ENCODE data around the gene ACACA.

DNA sequence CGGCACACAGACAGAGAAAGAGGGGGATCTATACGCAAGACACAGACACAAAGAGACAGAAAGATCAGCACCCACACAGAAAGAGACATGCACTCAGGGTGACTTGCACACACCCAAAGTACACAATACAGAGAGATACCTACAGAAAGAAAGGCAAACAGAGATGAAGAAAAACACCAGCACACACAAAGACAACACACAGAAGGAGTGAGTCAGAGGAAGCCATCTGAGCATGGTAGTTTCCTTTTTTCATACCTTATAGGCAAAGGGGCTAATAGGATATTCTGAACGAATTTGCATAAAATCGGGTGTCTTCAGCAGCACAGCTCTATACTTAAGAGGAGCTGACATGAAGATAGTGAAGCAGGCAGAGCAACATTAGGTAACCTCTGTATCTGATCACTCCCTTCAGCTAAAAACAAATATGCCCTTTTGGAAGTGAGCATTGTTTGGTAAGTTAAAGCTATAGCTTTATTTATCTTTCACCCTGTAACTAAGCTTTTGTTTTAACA lies 259.3 kb downstream of the ACACA start:
- no peak for TF ChIP-seq TCF4 (CRISPR knock-in tag; IDR thresholded peaks at IDR 0.05; ENCODE audit: borderline replicate concordance)
- TF ChIP-seq ZNF70 (CRISPR knock-in tag; IDR thresholded peaks at IDR 0.05), result no peak
- no peak for TF ChIP-seq PATZ1 (CRISPR knock-in tag; IDR thresholded peaks at IDR 0.05; ENCODE audit: borderline replicate concordance)
- TF ChIP-seq ZFP3 (CRISPR knock-in tag; IDR thresholded peaks at IDR 0.05), result no peak
- no peak for TF ChIP-seq ZNF565 (CRISPR knock-in tag; conservative IDR thresholded peaks at IDR 0.05; ENCODE audit: low read depth)
- TF ChIP-seq OSR1 (CRISPR knock-in tag; IDR thresholded peaks at IDR 0.05), result no peak
- no peak for TF ChIP-seq SNAI2 (CRISPR knock-in tag; IDR thresholded peaks at IDR 0.05)
- TF ChIP-seq GLIS3 (CRISPR knock-in tag; IDR thresholded peaks at IDR 0.05), result no peak
- TF ChIP-seq BACH2 (CRISPR knock-in tag; IDR thresholded peaks at IDR 0.05; ENCODE audit: borderline replicate concordance), result no peak
- no peak for TF ChIP-seq ARNTL (CRISPR knock-in tag; IDR thresholded peaks at IDR 0.05; ENCODE audit: borderline replicate concordance, low read depth)
- TF ChIP-seq CREB5 (CRISPR knock-in tag; IDR thresholded peaks at IDR 0.05; ENCODE audit: low read depth), result no peak
- no peak for TF ChIP-seq ZC3H10 (CRISPR knock-in tag; IDR thresholded peaks at IDR 0.05)
